PC-9 (cell line): ENCODE data around the gene NSUN6.

Experiments used
- CTCF ChIP-seq: fragments of 200-600 bp; sonication (generic); conservative IDR thresholded peaks from 2 replicates; pipeline ENCODE4 v1.6.1; 2017; ENCODE audit warnings: mixed run types, antibody characterized with exemption, mild to moderate bottlenecking, moderate library complexity
- EZH2 ChIP-seq: fragments of 200-600 bp; sonication (generic); IDR thresholded peaks from 2 replicates; pipeline ENCODE4 v1.8.0; 2017; ENCODE audit warnings: antibody characterized with exemption, low read depth

DNA sequence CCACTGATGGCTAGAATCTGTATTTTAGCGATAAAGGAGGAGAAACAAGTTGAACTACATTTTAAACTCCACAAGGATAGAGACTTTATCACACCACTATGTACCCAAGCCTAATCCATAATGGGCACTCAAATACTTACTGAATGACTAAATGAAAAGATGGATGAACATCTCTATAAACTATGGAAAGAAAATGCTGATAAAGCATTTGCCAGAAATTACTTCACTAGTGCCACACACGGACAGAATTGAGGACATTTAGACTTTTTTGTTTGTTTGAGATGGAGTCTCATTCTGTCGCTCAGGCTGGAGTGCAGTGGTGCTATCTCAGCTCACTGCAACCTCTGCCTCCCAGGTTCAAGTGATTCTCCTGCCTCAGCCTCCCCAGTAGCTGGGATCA lies 1.7 kb upstream of the NSUN6 start:
- TF ChIP-seq EZH2 (no peak), CTCF (no peak)
